A673 (cell line): ENCODE data around the gene WDR76. TPM values are rescaled to one million over a fixed set of nuclear protein-coding genes. Genes with fewer than 3 reads are reported as not detected.

Experiments
- BruUV-seq: library from RNA; stranded (reverse); fragments of 400-500 nt; replicated peaks from 2 replicates; lab custom pipeline; 2021; lab: Mats Ljungman, UMichigan
- CTCF ChIA-PET: fragments of 300-600 bp; sonication (Branson Sonifier 250); formaldehyde crosslinking; loops from one replicate; lab custom pipeline; 2022; ENCODE audit warnings: antibody characterized with exemption; lab: Charles Lee
- POLR2A ChIA-PET: fragments of 300-600 bp; sonication (Branson Sonifier 250); formaldehyde crosslinking; loops from one replicate; lab custom pipeline; 2022; ENCODE audit warnings: antibody characterized with exemption; ENCODE audit not compliant: low non-redundant PET; lab: Charles Lee
- DNase-seq: peaks from one replicate; pipeline ENCODE4 v3.0.0-alpha.2; 2015; ENCODE audit warnings: low spot score
- H3K27ac ChIP-seq: fragments of 200-600 bp; sonication (generic); 2 replicates; pipeline ENCODE4 v1.5.1; 2016; ENCODE audit warnings: mixed run types, low read depth, mild to moderate bottlenecking, mixed read lengths, antibody characterized with exemption, low read length; ENCODE audit not compliant: poor library complexity, severe bottlenecking
- H3K27me3 ChIP-seq: fragments of 200-600 bp; sonication (generic); replicated peaks from 2 replicates; pipeline ENCODE4 v1.6.1; 2017; ENCODE audit warnings: mixed run types, low read depth, mild to moderate bottlenecking, mixed read lengths, antibody characterized with exemption, low read length; ENCODE audit not compliant: insufficient read depth, poor library complexity
- H3K36me3 ChIP-seq: fragments of 200-600 bp; sonication (generic); 2 replicates; pipeline ENCODE4 v1.6.1; 2016; ENCODE audit warnings: mixed run types, mild to moderate bottlenecking, mixed read lengths, antibody characterized with exemption, low read length; ENCODE audit not compliant: insufficient read depth, poor library complexity, severe bottlenecking
- H3K4me1 ChIP-seq: fragments of 200-600 bp; sonication (generic); 2 replicates; pipeline ENCODE4 v1.6.1; 2017; ENCODE audit warnings: mixed run types, mild to moderate bottlenecking, mixed read lengths, antibody characterized with exemption, low read length; ENCODE audit not compliant: insufficient read depth, poor library complexity, severe bottlenecking
- H3K4me3 ChIP-seq: fragments of 200-600 bp; sonication (generic); 2 replicates; pipeline ENCODE4 v1.5.1; 2016; ENCODE audit warnings: low read depth, mixed run types, mild to moderate bottlenecking, mixed read lengths, low read length; ENCODE audit not compliant: poor library complexity, severe bottlenecking
- H3K9me3 ChIP-seq: fragments of 200-600 bp; sonication (generic); 2 replicates; pipeline ENCODE4 v1.6.1; 2016; ENCODE audit warnings: mixed run types, low read depth, mild to moderate bottlenecking, mixed read lengths, antibody characterized with exemption, low read length; ENCODE audit not compliant: poor library complexity, severe bottlenecking
- CTCF ChIP-seq: fragments of 300-800, 200-600 bp; sonication (generic); conservative IDR thresholded peaks from 2 replicates; pipeline ENCODE4 v1.5.1; 2017; ENCODE audit warnings: low read depth, mild to moderate bottlenecking, antibody characterized with exemption, low read length, moderate library complexity, mixed read lengths
- EZH2 ChIP-seq: fragments of 200-600 bp; sonication (generic); IDR thresholded peaks from 2 replicates; pipeline ENCODE4 v1.6.1; 2017; ENCODE audit warnings: borderline replicate concordance, low read depth, mild to moderate bottlenecking, mixed read lengths, antibody characterized with exemption, low read length; ENCODE audit not compliant: poor library complexity, severe bottlenecking
- intact Hi-C: fragments of 100-400 bp; cut with micrococcal nuclease; formaldehyde crosslinking; loops from one replicate; pipeline ENCODE4 v1.10.0; 2022; ENCODE audit not compliant: unreplicated experiment
- microRNA-seq: library from miRNA; unstranded; fragments of <30 nt; microRNA quantifications from one replicate; pipeline ENCODE4 v1.2.0, GENCODE V29; 2021
- total RNA-seq: library from RNA; stranded (reverse); gene quantifications from 2 replicates; pipeline ENCODE4 v1.2.3, GENCODE V29; 2021

The WDR76 gene
- total RNA-seq, 1 experiment from 2014 or later: 65.2 TPM

- no TSS peak for BruUV-seq
- DNase-seq: no peak
- TF ChIP-seq CTCF: no peak
- ChIA-PET POLR2A (no interaction called here), CTCF (interaction anchor here (0.6 kb wide), 1 partner anchor 12 kb away, joined by 3 read pairs; no protein-coding TSS in a partner anchor)
- Histone ChIP-seq H3K4me3 (no peak overlapping the region), H3K9me3 (no peaks in the 10 kb centered on the region), H3K27me3 (no peaks in the 10 kb centered on the region), H3K4me1 (peaks cover 4% of the 10 kb centered on the region), H3K27ac (no peak overlapping the region), H3K36me3 (no peaks in the 10 kb centered on the region)
- intact Hi-C loops: no loop called here
Observed at GRCh38 chr15:43913941-43914340, 87.1 kb downstream of the WDR76 start.

- ChIA-PET CTCF (no interaction called here), POLR2A (no interaction called here)
- TF ChIP-seq CTCF (no peak), EZH2 (no peak)
- H3K27ac ChIP-seq: no peak overlapping the region
- peaks cover 11% of the 10 kb centered on the region for H3K4me1 ChIP-seq
- DNase-seq: no peak
- H3K27me3 ChIP-seq: no peaks in the 10 kb centered on the region
- no peaks in the 10 kb centered on the region for H3K36me3 ChIP-seq
- BruUV-seq: no TSS peak
- H3K4me3 ChIP-seq: no peak overlapping the region
- H3K9me3 ChIP-seq: no peaks in the 10 kb centered on the region
- intact Hi-C loops: no loop called here
Observed at GRCh38 chr15:43915631-43916325, 89.0 kb downstream of the WDR76 start.

GRCh38 chr15:43916326-43916660, 89.5 kb downstream of the WDR76 start:
- DNase-seq: no peak
- Histone ChIP-seq H3K27me3 (no peaks in the 10 kb centered on the region), H3K36me3 (no peaks in the 10 kb centered on the region), H3K4me1 (peaks cover 15% of the 10 kb centered on the region), H3K9me3 (no peaks in the 10 kb centered on the region), H3K4me3 (no peak overlapping the region), H3K27ac (no peak overlapping the region)
- TF ChIP-seq CTCF: no peak
- TF ChIP-seq EZH2: no peak
- ChIA-PET POLR2A (no interaction called here), CTCF (no interaction called here)
- no TSS peak for BruUV-seq
- intact Hi-C loops: no loop called here

Small RNAs within 50 kb of the gene (microRNA-seq; reads per million reads assigned to microRNA genes)
- not detected for gene MIR1282

Other genes with a start within 250 kb of the WDR76 start
- gene PPIP5K1, start 236.8 kb upstream of the WDR76 start, total RNA-seq: 33.5 and 40.4 TPM in 2 replicates
- gene CKMT1B, start 233.0 kb upstream of the WDR76 start, total RNA-seq: 1.1 and 1.6 TPM in 2 replicates
- 0.17 and 0.28 TPM in 2 replicates for gene STRC, start 208.2 kb upstream of the WDR76 start, total RNA-seq
- gene CATSPER2, start 178.2 kb upstream of the WDR76 start, total RNA-seq: 2.2 and 2.9 TPM in 2 replicates
- gene CKMT1A, start 133.1 kb upstream of the WDR76 start, total RNA-seq: 0.41 TPM in 1 of 2 replicates, not detected in the other
- gene PDIA3, start 80.6 kb upstream of the WDR76 start, total RNA-seq: 421 and 430 TPM in 2 replicates
- gene ELL3, start 50.0 kb upstream of the WDR76 start, total RNA-seq: 1.7 and 3.0 TPM in 2 replicates
- 632 and 654 TPM in 2 replicates for gene SERF2, start 34.7 kb upstream of the WDR76 start, total RNA-seq
- gene SERINC4, start 26.8 kb upstream of the WDR76 start, total RNA-seq: 0.33 TPM in 1 of 2 replicates, not detected in the other
- 33.6 and 34.9 TPM in 2 replicates for gene HYPK, start 26.4 kb upstream of the WDR76 start, total RNA-seq
- gene MFAP1, start 2.3 kb upstream of the WDR76 start, total RNA-seq: 43.2 and 45.4 TPM in 2 replicates